Stomach (tissue), 9 donors: Measurements from ENCODE around the gene COL21A1. TPM values are rescaled to one million over a fixed set of nuclear protein-coding genes. Genes with fewer than 3 reads are reported as not detected.

Experiments used
- DNase-seq, 2 donors: peaks; one replicate each; pipeline versions ENCODE4 v3.0.0 to v3.0.0-alpha.2; 2013 to 2019
- H3K27ac ChIP-seq, 5 donors: fragments of 200-600 bp in 4 of 5; sonication (generic) in 4 of 5; one replicate each; pipeline ENCODE4 v1.5.1; 2013 to 2019; ENCODE audit warnings: mild to moderate bottlenecking in 1 of 5, moderate library complexity in 1 of 5
- H3K27me3 ChIP-seq, 3 donors: fragments of 200-600 bp; sonication (generic); one replicate each; pipeline ENCODE4 v1.5.1; 2017 to 2019; ENCODE audit warnings: mixed run types in 1 of 3
- H3K36me3 ChIP-seq, 4 donors: fragments of 200-600 bp; sonication (generic); 1 replicate in 3 of 4; 2 replicates in 1 of 4; pipeline ENCODE4 v1.5.1; 2016 to 2019
- H3K4me1 ChIP-seq, 4 donors: fragments of 200-600 bp; sonication (generic); one replicate each; pipeline ENCODE4 v1.5.1; 2016 to 2019
- H3K4me3 ChIP-seq, 4 donors: fragments of 200-600 bp; sonication (generic) in 3 of 4; one replicate each; pipeline ENCODE4 v1.5.1; 2016 to 2019; ENCODE audit warnings: mild to moderate bottlenecking in 1 of 4
- H3K9me3 ChIP-seq, 4 donors: fragments of 200-600 bp; sonication (generic); one replicate each; pipeline ENCODE4 v1.5.1; 2016 to 2019
- EP300 ChIP-seq: sonication (generic); formaldehyde crosslinking; IDR thresholded peaks from one replicate; pipeline ENCODE4 v1.6.1; 2017; ENCODE audit warnings: antibody characterized with exemption
- POLR2A ChIP-seq, 4 donors: fragments of 450-650 bp; IDR thresholded peaks; one replicate each; pipeline ENCODE4 v1.6.1; 2016; ENCODE audit warnings: antibody characterized with exemption in 4 of 4, control low read depth in 2 of 4, mild to moderate bottlenecking in 1 of 4, moderate library complexity in 1 of 4
- POLR2AphosphoS5 ChIP-seq, 3 donors: sonication (generic); formaldehyde crosslinking; IDR thresholded peaks; one replicate each; pipeline ENCODE4 v1.6.1; 2016; ENCODE audit warnings: antibody characterized with exemption in 3 of 3
- WGBS, 5 donors: extraction: QIAGEN DNeasy Blood & Tissue Kit in 3 of 5; methylation state at CpG; one replicate each; pipeline versions ENCODE4 v1.1.5 to v1.1.7; 2013 to 2018; 5-methylcytosine and 5-hydroxymethylcytosine counted together
- intact Hi-C: fragments of 100-400 bp; cut with DNase I; formaldehyde crosslinking; loops from one replicate; pipeline ENCODE4 v1.15.1; 2023; ENCODE audit warnings: low total_unique reads
- polyA plus RNA-seq, 3 donors: library from polyadenylated mRNA; stranded (reverse); fragments of 200-250 nt; gene quantifications; one replicate each; pipeline ENCODE4 v1.2.3, GENCODE V29; 2013
- total RNA-seq, 5 donors: library from RNA; depleted of rRNA; stranded (reverse); fragments of >200 nt; gene quantifications; one replicate each; pipeline versions ENCODE4 v1.1.0 to v1.2.3, GENCODE V29; 2014 to 2016
- TF ChIP-seq, protein P1 (sequence below), 7 experiments: fragments of 450-650 bp in 4 of 7; fragments of 200-600 bp in 3 of 7; sonication (generic) in 3 of 7; IDR thresholded peaks; one replicate each; pipeline ENCODE4 v1.5.1; 2016 to 2019; ENCODE audit warnings: antibody characterized with exemption in 7 of 7, control low read depth in 2 of 7, mild to moderate bottlenecking in 1 of 7
- donor health status: healthy with polysubstance abuse.
- donor health status: Bipolar disorder and iron deficiency.
- donor health status: healthy.

Gene COL21A1
- total and polyA plus RNA-seq, 8 donors: 0.31 to 69.4 (median 4.1) TPM; not detected in 1

DNA sequence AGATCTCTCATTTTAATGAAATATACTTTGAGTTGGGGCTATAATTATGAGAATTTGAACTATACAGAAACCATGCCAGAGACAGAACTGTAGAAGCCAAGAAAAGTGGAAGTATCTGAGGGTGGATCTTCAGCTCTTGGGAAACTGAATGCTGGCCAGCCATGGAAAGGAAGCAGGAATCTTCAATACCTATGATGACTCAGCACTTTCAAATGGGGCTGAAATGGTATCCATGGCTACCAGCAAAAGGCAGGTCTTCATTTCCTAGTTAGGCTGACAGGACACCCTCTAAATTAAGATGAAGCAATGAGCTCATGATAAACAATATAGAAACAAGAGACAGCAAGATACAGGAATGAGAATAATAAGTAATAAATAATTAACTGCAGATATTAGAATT lies 171.3 kb downstream of the COL21A1 start:
- Histone ChIP-seq H3K4me3 (no peak overlapping the region), H3K27ac (no peak overlapping the region), H3K4me1 (no peaks in the 10 kb centered on the region), H3K27me3 (no peaks in the 10 kb centered on the region), H3K9me3 (peaks cover 0 to 10% (median 2%) of the 10 kb centered on the region in 4 donors), H3K36me3 (no peaks in the 10 kb centered on the region)
- intact Hi-C loops: no loop called here
- TF ChIP-seq, protein P1, sequence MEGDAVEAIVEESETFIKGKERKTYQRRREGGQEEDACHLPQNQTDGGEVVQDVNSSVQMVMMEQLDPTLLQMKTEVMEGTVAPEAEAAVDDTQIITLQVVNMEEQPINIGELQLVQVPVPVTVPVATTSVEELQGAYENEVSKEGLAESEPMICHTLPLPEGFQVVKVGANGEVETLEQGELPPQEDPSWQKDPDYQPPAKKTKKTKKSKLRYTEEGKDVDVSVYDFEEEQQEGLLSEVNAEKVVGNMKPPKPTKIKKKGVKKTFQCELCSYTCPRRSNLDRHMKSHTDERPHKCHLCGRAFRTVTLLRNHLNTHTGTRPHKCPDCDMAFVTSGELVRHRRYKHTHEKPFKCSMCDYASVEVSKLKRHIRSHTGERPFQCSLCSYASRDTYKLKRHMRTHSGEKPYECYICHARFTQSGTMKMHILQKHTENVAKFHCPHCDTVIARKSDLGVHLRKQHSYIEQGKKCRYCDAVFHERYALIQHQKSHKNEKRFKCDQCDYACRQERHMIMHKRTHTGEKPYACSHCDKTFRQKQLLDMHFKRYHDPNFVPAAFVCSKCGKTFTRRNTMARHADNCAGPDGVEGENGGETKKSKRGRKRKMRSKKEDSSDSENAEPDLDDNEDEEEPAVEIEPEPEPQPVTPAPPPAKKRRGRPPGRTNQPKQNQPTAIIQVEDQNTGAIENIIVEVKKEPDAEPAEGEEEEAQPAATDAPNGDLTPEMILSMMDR (IDR thresholded peaks at IDR 0.05): no peak
- no peak for TF ChIP-seq EP300
- TF ChIP-seq POLR2A (IDR thresholded peaks at IDR 0.05): no peak
- no peak for TF ChIP-seq POLR2AphosphoS5 (IDR thresholded peaks at IDR 0.05)
- DNase-seq: no peak

DNA sequence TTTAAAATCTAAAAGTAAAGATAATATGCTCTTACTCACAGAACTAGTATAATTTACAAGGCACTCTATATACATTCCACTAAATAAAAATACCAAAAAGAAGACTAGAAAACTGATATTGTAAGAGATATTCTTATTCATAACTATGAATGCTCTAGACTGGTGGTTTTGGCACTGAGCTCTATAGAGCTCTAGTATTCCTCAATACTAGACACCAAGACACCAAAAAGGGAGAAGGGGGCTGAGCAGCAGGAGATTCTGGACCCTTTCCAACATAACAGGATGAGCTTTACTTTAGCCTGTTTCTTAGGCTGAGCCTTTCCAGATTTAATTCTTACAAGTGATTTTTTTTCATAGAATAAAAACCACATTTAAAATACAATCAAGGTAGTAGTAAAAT lies 173.6 kb downstream of the COL21A1 start:
- DNase-seq: no peak
- Histone ChIP-seq H3K27ac (no peak overlapping the region), H3K27me3 (no peaks in the 10 kb centered on the region), H3K36me3 (no peaks in the 10 kb centered on the region), H3K9me3 (peaks cover 0 to 10% (median 2%) of the 10 kb centered on the region in 4 donors), H3K4me3 (no peak overlapping the region), H3K4me1 (no peaks in the 10 kb centered on the region)
- TF ChIP-seq POLR2A (IDR thresholded peaks at IDR 0.05) (no peak), EP300 (no peak), POLR2AphosphoS5 (IDR thresholded peaks at IDR 0.05) (no peak)
- intact Hi-C loops: no loop called here

DNA sequence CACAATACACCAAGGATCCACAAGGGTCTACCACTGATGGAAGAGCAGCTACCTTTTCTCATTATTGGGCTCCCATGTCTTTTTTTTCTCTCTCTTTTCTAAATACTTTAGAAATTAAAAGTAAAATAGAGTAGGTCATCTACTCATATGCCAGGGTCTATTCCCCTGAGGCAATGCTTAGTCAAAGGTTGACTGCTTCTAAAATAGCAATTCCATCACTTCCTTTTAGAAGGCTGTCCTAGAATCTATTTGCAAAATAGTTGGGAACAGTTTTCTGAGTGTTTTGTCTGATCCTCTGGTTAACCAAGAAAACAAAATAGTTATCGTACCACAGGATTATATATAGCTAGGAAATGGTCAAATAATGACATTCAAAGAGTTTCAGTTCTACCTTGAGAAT lies 174.1 kb downstream of the COL21A1 start:
- Histone ChIP-seq H3K36me3 (no peaks in the 10 kb centered on the region), H3K27ac (no peak overlapping the region), H3K4me1 (no peaks in the 10 kb centered on the region), H3K4me3 (no peak overlapping the region), H3K27me3 (no peaks in the 10 kb centered on the region), H3K9me3 (peaks cover 0 to 10% (median 2%) of the 10 kb centered on the region in 4 donors)
- intact Hi-C loops: no loop called here
- TF ChIP-seq, protein P1 (IDR thresholded peaks at IDR 0.05): no peak
- TF ChIP-seq POLR2A (IDR thresholded peaks at IDR 0.05) (no peak), POLR2AphosphoS5 (IDR thresholded peaks at IDR 0.05) (no peak), EP300 (no peak)
- WGBS, 5 donors: 69 to 90% (median 77%) methylated on average over 1 of the region's 1 CpG
- DNase-seq: no peak

DNA sequence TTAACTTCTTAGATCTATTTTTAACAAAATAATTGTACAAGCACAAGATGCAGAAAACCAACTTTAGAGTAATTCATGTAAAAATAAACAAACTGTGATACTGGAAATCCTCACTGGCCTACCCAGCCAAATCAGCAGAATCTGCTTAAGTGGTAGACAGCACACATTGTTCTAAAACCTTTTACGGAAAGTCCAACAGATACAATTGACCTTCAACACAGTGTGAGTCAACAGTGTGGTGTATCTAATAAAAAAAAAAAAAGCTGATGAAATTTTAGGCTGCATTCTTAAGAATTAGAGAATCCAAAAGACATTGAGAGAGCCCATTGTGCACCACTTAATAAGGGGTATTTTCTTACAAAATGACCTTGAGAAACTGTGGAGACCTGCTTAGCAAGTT lies 174.5 kb downstream of the COL21A1 start:
- intact Hi-C loops: no loop called here

DNA sequence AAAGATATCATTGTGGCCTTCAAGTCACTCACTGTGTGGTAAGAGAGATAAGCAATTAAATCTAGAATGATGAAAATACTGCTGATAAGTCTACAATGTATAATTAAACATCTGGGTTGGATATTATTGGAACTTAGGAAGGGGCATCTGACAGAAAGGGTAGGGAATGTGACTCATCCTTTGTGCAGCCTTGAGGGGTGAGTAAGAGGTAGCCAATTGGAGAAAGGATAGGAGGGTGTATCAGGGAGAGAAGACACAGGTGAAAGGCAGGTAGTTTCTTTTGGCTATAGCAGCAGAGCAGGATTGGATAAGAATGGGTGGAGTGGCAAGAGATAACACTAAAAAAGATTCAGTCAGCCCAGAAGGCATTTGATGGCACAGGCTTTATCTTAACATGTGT lies 182.0 kb downstream of the COL21A1 start:
- Histone ChIP-seq H3K36me3 (no peaks in the 10 kb centered on the region), H3K9me3 (no peaks in the 10 kb centered on the region), H3K27me3 (no peaks in the 10 kb centered on the region), H3K27ac (no peak overlapping the region), H3K4me1 (no peaks in the 10 kb centered on the region), H3K4me3 (no peak overlapping the region)
- intact Hi-C loops: no loop called here
- TF ChIP-seq POLR2A (IDR thresholded peaks at IDR 0.05) (no peak), EP300 (no peak), POLR2AphosphoS5 (IDR thresholded peaks at IDR 0.05) (no peak)
- TF ChIP-seq, protein P1 (IDR thresholded peaks at IDR 0.05): no peak
- DNase-seq: no peak

More for the DNA sequence above, 174.5 kb downstream of the COL21A1 start:
- H3K27ac ChIP-seq: no peak overlapping the region
- H3K36me3 ChIP-seq: no peaks in the 10 kb centered on the region
- TF ChIP-seq, protein P1 (IDR thresholded peaks at IDR 0.05): no peak
- TF ChIP-seq POLR2AphosphoS5 (IDR thresholded peaks at IDR 0.05) (no peak), POLR2A (IDR thresholded peaks at IDR 0.05) (no peak), EP300 (no peak)
- H3K9me3 ChIP-seq: peaks cover 0 to 10% (median 2%) of the 10 kb centered on the region in 4 donors
- WGBS, 5 donors: 39 to 66% (median 57%) methylated on average over 1 of the region's 1 CpG
- no peak overlapping the region for H3K4me3 ChIP-seq
- no peak for DNase-seq
- no peaks in the 10 kb centered on the region for H3K4me1 ChIP-seq
- no peaks in the 10 kb centered on the region for H3K27me3 ChIP-seq
